ENCODE data around the gene NEMP2. TPM values are rescaled to one million over a fixed set of nuclear protein-coding genes. Genes with fewer than 3 reads are reported as not detected.

NEMP2 gene
- total RNA-seq, 2 experiments from 2014 or later: 17.2 to 19.5 TPM

DNA sequence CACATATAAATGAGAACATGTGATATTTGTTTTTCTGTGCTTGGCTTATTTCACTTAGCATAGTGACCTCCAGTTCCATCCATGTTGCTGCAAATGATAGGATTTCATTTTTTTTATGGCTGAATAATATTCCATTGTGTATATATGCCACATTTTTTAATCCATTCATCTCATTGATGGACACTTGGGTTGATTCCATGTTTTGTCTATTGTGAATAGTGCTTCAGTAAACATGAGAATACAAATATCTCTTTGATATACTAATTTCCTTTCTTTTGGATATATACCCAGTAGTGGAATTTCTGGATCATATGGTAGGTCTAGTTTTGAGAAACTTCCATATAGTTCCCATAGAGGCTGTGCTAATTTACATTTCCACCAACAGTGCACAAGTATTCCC, 3.7 kb upstream of the NEMP2 start:
- H3K4me1 Mint-ChIP-seq (ENCODE audit: low read depth): peaks cover 18% of the 10 kb centered on the region

DNA sequence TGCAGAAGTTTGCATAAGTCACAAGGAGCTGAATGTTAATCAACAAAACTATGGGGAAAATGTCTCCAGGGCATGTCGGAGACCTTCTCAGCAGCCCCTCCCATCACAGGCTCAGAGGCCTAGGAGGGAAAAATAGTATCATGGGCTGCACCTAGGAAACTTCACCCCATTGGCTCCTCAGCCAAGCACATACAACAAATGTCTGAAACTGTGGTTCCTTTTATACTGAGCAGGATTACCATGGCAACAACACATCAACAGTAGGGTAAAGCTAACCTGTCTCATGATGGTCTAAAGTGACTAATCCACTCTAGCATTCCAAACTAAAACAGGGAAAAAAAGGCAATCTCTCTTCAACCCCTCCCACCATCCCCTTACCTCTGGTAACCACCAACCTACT, 3.2 kb upstream of the NEMP2 start:
- ATAC-seq: no peak
- H3K27me3 Mint-ChIP-seq: no peaks in the 10 kb centered on the region
- ChIA-PET CTCF (no interaction called here), POLR2A (interaction anchor here (2.0 kb wide), 1 partner anchor 130 kb away, joined by 5 read pairs; no protein-coding TSS in a partner anchor)
- peaks cover 66% of the 10 kb centered on the region for H3K36me3 Mint-ChIP-seq (ENCODE audit: low read depth)
- DNase-seq: no peak
- peaks cover 58% of the 10 kb centered on the region for H3K9me3 Mint-ChIP-seq
- H3K4me3 Mint-ChIP-seq: no peak overlapping the region
- H3K4me1 Mint-ChIP-seq (ENCODE audit: low read depth): peaks cover 23% of the 10 kb centered on the region
- no peak overlapping the region for H3K27ac Mint-ChIP-seq
- TF ChIP-seq, protein P1, sequence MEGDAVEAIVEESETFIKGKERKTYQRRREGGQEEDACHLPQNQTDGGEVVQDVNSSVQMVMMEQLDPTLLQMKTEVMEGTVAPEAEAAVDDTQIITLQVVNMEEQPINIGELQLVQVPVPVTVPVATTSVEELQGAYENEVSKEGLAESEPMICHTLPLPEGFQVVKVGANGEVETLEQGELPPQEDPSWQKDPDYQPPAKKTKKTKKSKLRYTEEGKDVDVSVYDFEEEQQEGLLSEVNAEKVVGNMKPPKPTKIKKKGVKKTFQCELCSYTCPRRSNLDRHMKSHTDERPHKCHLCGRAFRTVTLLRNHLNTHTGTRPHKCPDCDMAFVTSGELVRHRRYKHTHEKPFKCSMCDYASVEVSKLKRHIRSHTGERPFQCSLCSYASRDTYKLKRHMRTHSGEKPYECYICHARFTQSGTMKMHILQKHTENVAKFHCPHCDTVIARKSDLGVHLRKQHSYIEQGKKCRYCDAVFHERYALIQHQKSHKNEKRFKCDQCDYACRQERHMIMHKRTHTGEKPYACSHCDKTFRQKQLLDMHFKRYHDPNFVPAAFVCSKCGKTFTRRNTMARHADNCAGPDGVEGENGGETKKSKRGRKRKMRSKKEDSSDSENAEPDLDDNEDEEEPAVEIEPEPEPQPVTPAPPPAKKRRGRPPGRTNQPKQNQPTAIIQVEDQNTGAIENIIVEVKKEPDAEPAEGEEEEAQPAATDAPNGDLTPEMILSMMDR (IDR thresholded peaks at IDR 0.05): no peak
- intact Hi-C loops (cut with micrococcal nuclease): loop anchor here (10.0 kb wide), 1 partner anchor 227 kb away; no protein-coding TSS in a partner anchor

More for the DNA sequence above, 3.7 kb upstream of the NEMP2 start:
- Mint-ChIP-seq H3K27ac (no peak overlapping the region), H3K4me3 (no peak overlapping the region), H3K27me3 (no peaks in the 10 kb centered on the region), H3K9me3 (peaks cover 62% of the 10 kb centered on the region), H3K36me3 (ENCODE audit: low read depth) (peaks cover 69% of the 10 kb centered on the region)
- intact Hi-C loops (cut with micrococcal nuclease): loop anchor here (10.0 kb wide), 1 partner anchor 227 kb away; no protein-coding TSS in a partner anchor
- DNase-seq (no peak), ATAC-seq (no peak)
- ChIA-PET CTCF (no interaction called here), POLR2A (interaction anchor here (1.0 to 2.0 kb wide), 2 partner anchors 18 to 131 kb away, joined by 3 to 5 read pairs; no protein-coding TSS in a partner anchor)
- TF ChIP-seq, protein P1 (IDR thresholded peaks at IDR 0.05): no peak

DNA sequence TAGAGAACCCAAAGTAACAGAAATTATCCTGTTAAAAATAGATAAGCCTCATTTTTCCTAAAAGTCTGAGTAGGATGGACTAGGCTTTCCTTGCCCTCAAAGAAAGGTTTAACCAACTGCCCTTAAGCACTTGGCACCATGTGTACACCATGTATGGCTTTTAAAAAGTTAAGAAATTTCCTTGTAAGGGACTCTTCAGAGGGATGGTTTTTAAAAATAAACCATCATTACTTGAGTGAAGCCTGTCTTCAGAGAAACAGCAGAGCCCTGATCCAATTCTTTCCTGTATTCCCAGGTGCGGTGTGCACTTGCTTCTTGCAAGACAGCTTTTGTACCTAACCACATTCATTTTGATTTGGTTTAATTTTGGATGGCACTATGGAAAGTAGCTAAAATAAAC, 1.1 kb upstream of the NEMP2 start:
- ATAC-seq (no peak), DNase-seq (no peak)
- Mint-ChIP-seq H3K4me3 (peak overlapping the region; percentile 96), H3K4me1 (ENCODE audit: low read depth) (peaks cover 41% of the 10 kb centered on the region), H3K27me3 (no peaks in the 10 kb centered on the region), H3K36me3 (ENCODE audit: low read depth) (peaks cover 49% of the 10 kb centered on the region), H3K9me3 (peaks cover 38% of the 10 kb centered on the region), H3K27ac (peak overlapping the region; percentile 80)
- CTCF ChIA-PET: no interaction called here
- TF ChIP-seq, protein P1 (IDR thresholded peaks at IDR 0.05): no peak
- POLR2A ChIA-PET: interaction anchor here (1.1 to 1.5 kb wide), 2 partner anchors 100 to 144 kb away, joined by 3 to 4 read pairs; no protein-coding TSS in a partner anchor
- intact Hi-C loops (cut with micrococcal nuclease): loop anchor here (10.0 kb wide), 1 partner anchor 229 kb away; no protein-coding TSS in a partner anchor

DNA sequence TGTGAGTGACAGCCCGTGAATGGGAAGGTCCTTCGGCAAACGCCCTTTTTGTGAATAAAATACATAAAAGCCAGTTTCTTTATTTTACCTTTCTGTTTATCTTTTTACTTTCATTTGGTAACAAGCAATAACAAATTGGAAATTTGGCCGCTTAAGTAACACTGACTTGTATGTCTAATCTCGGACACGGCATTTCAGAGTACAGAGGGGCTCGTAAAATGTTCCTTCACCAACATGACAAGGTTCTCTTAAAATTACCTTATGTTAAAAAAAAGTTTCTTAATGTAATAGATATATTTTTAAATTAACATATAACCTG, 558 bp upstream of the NEMP2 start:
- Mint-ChIP-seq H3K4me1 (ENCODE audit: low read depth) (peaks cover 46% of the 10 kb centered on the region), H3K27me3 (no peaks in the 10 kb centered on the region), H3K36me3 (ENCODE audit: low read depth) (peaks cover 45% of the 10 kb centered on the region), H3K4me3 (peak overlapping the region; percentile 96), H3K27ac (peak overlapping the region; percentile 96), H3K9me3 (peaks cover 33% of the 10 kb centered on the region)
- CTCF ChIA-PET: no interaction called here
- ATAC-seq: no peak
- POLR2A ChIA-PET: interaction anchor here (0.7 to 2.1 kb wide), 14 partner anchors 9 to 187 kb away, joined by 3 to 11 read pairs (median 4); partner anchors contain the start of gene MFSD6
- TF ChIP-seq, protein P1 (IDR thresholded peaks at IDR 0.05): no peak
- no peak for DNase-seq
- intact Hi-C loops (cut with micrococcal nuclease): loop anchor here (10.0 kb wide), 1 partner anchor 230 kb away; no protein-coding TSS in a partner anchor

DNA sequence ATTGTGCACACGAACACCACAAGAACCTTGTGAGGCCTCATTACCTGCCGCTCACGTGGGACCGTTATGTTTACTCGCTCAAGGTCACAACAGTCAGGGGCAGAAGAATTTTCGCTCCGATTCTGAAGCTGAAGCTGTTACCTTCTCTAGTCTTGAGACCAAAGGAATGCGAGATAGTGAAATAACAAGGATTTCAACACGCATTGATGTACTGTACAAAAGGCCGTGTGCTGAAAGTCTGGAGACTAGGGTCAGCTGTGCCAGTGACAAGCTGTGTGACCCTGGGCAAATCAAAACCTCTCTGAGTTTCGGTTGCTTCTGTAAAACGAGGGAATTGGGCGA, 583 bp downstream of the NEMP2 start:
- Mint-ChIP-seq H3K9me3 (peaks cover 25% of the 10 kb centered on the region), H3K36me3 (ENCODE audit: low read depth) (peaks cover 38% of the 10 kb centered on the region), H3K27ac (peak overlapping the region; percentile 100), H3K4me3 (peak overlapping the region; percentile 96), H3K4me1 (ENCODE audit: low read depth) (peaks cover 56% of the 10 kb centered on the region), H3K27me3 (no peaks in the 10 kb centered on the region)
- ATAC-seq (peak; percentile 48), DNase-seq (peak; percentile 79)
- ChIA-PET POLR2A (interaction anchor here (0.8 to 2.1 kb wide), 19 partner anchors 10 to 288 kb away, joined by 3 to 11 read pairs (median 4); partner anchors contain the start of genes HIBCH, MFSD6 and NAB1), CTCF (interaction anchor here (0.7 to 1.0 kb wide), 2 partner anchors 117 to 226 kb away, joined by 3 to 4 read pairs; no protein-coding TSS in a partner anchor)
- intact Hi-C loops (cut with micrococcal nuclease): loop anchor here (5.0 to 10.0 kb wide), 2 partner anchors 118 to 231 kb away; no protein-coding TSS in a partner anchor
- TF ChIP-seq, protein P1 (IDR thresholded peaks at IDR 0.05): no peak

All from activated CD8-positive, alpha-beta T cell treated with anti-CD3 and anti-CD28 coated beads for 36 hours (primary cell).